Measurements from ENCODE around the gene USE1. TPM values are rescaled to one million over a fixed set of nuclear protein-coding genes. Genes with fewer than 3 reads are reported as not detected.

USE1 gene
- total RNA-seq, 2 donors from 2014 or later = 27.2 to 32.8 TPM

GRCh38 chr19:17192751-17193150, 22.4 kb upstream of the USE1 start:
- no peak for DNase-seq
- H3K4me3 Mint-ChIP-seq = no peak overlapping the region
- H3K36me3 Mint-ChIP-seq (ENCODE audit: insufficient read depth in 2 of 2) = peaks cover 13 to 29% of the 10 kb centered on the region in 2 donors

GRCh38 chr19:17194608-17195007, 20.5 kb upstream of the USE1 start:
- Mint-ChIP-seq H3K36me3 (ENCODE audit: insufficient read depth in 2 of 2) (peaks cover 13 to 33% of the 10 kb centered on the region in 2 donors), H3K4me3 (no peak overlapping the region), H3K9me3 (no peaks in the 10 kb centered on the region), H3K27ac (no peak overlapping the region), H3K4me1 (ENCODE audit: low read depth) (no peaks in the 10 kb centered on the region), H3K27me3 (ENCODE audit: low read depth) (no peaks in the 10 kb centered on the region)
- DNase-seq = no peak
- no peak for ATAC-seq (replicated peaks in 1 of 2)

More at GRCh38 chr19:17192751-17193150, 22.4 kb upstream of the USE1 start:
- no peaks in the 10 kb centered on the region for H3K4me1 Mint-ChIP-seq (ENCODE audit: low read depth)
- H3K9me3 Mint-ChIP-seq = no peaks in the 10 kb centered on the region
- H3K27me3 Mint-ChIP-seq (ENCODE audit: low read depth) = no peaks in the 10 kb centered on the region
- H3K27ac Mint-ChIP-seq = no peak overlapping the region
- no peak for ATAC-seq (replicated peaks in 1 of 2)

GRCh38 chr19:17195106-17195505, 20.1 kb upstream of the USE1 start:
- ATAC-seq (replicated peaks in 1 of 2) (no peak), DNase-seq (no peak)

GRCh38 chr19:17196610-17197009, 18.5 kb upstream of the USE1 start:
- no peak for ATAC-seq (replicated peaks in 1 of 2)
- H3K27me3 Mint-ChIP-seq (ENCODE audit: low read depth) = no peaks in the 10 kb centered on the region
- no peaks in the 10 kb centered on the region for H3K9me3 Mint-ChIP-seq
- H3K4me3 Mint-ChIP-seq = no peak overlapping the region
- no peak for DNase-seq
- H3K27ac Mint-ChIP-seq = no peak overlapping the region
- H3K36me3 Mint-ChIP-seq (ENCODE audit: insufficient read depth in 2 of 2) = peaks cover 13 to 33% of the 10 kb centered on the region in 2 donors
- no peaks in the 10 kb centered on the region for H3K4me1 Mint-ChIP-seq (ENCODE audit: low read depth)

More at GRCh38 chr19:17195106-17195505, 20.1 kb upstream of the USE1 start:
- H3K4me1 Mint-ChIP-seq (ENCODE audit: low read depth) = no peaks in the 10 kb centered on the region
- no peak overlapping the region for H3K4me3 Mint-ChIP-seq
- no peaks in the 10 kb centered on the region for H3K9me3 Mint-ChIP-seq
- peaks cover 14 to 32% of the 10 kb centered on the region in 2 donors for H3K36me3 Mint-ChIP-seq (ENCODE audit: insufficient read depth in 2 of 2)
- H3K27ac Mint-ChIP-seq = no peak overlapping the region
- H3K27me3 Mint-ChIP-seq (ENCODE audit: low read depth) = no peaks in the 10 kb centered on the region

GRCh38 chr19:17197666-17198065, 17.5 kb upstream of the USE1 start:
- peaks cover 18 to 40% of the 10 kb centered on the region in 2 donors for H3K36me3 Mint-ChIP-seq (ENCODE audit: insufficient read depth in 2 of 2)
- no peak overlapping the region for H3K27ac Mint-ChIP-seq
- no peaks in the 10 kb centered on the region for H3K4me1 Mint-ChIP-seq (ENCODE audit: low read depth)
- DNase-seq (no peak), ATAC-seq (replicated peaks in 1 of 2) (no peak)
- no peaks in the 10 kb centered on the region for H3K9me3 Mint-ChIP-seq
- H3K27me3 Mint-ChIP-seq (ENCODE audit: low read depth) = no peaks in the 10 kb centered on the region
- H3K4me3 Mint-ChIP-seq = no peak overlapping the region

GRCh38 chr19:17200408-17201079, 14.6 kb upstream of the USE1 start:
- no peaks in the 10 kb centered on the region for H3K9me3 Mint-ChIP-seq
- no peak overlapping the region for H3K4me3 Mint-ChIP-seq
- no peak for ATAC-seq (replicated peaks in 1 of 2)
- DNase-seq = no peak
- no peaks in the 10 kb centered on the region for H3K4me1 Mint-ChIP-seq (ENCODE audit: low read depth)
- no peak overlapping the region for H3K27ac Mint-ChIP-seq
- peaks cover 14 to 32% of the 10 kb centered on the region in 2 donors for H3K36me3 Mint-ChIP-seq (ENCODE audit: insufficient read depth in 2 of 2)
- no peaks in the 10 kb centered on the region for H3K27me3 Mint-ChIP-seq (ENCODE audit: low read depth)

- Mint-ChIP-seq H3K27ac (no peak overlapping the region), H3K27me3 (ENCODE audit: low read depth) (no peaks in the 10 kb centered on the region), H3K4me1 (ENCODE audit: low read depth) (no peaks in the 10 kb centered on the region), H3K9me3 (no peaks in the 10 kb centered on the region), H3K4me3 (no peak overlapping the region), H3K36me3 (ENCODE audit: insufficient read depth in 2 of 2) (peaks cover 7 to 27% of the 10 kb centered on the region in 2 donors)
- peak; percentile 36 to 60 for ATAC-seq (replicated peaks in 1 of 2)
- DNase-seq = peak; percentile 37 to 38
Observed at GRCh38 chr19:17202249-17202648, 12.9 kb upstream of the USE1 start.

- H3K27ac Mint-ChIP-seq = no peak overlapping the region
- H3K4me3 Mint-ChIP-seq = no peak overlapping the region
Observed at GRCh38 chr19:17202713-17203112, 12.4 kb upstream of the USE1 start.

GRCh38 chr19:17205237-17206140, 9.7 kb upstream of the USE1 start:
- Mint-ChIP-seq H3K27me3 (ENCODE audit: low read depth) (no peaks in the 10 kb centered on the region), H3K27ac (peak overlapping the region; percentile 24), H3K9me3 (no peaks in the 10 kb centered on the region), H3K4me3 (no peak overlapping the region), H3K36me3 (ENCODE audit: insufficient read depth in 2 of 2) (peaks cover 6 to 27% of the 10 kb centered on the region in 2 donors), H3K4me1 (ENCODE audit: low read depth) (peaks cover 8% of the 10 kb centered on the region)
- peak; percentile 54 to 56 for DNase-seq
- ATAC-seq (replicated peaks in 1 of 2) = peak; percentile 43 to 49

More at GRCh38 chr19:17202713-17203112, 12.4 kb upstream of the USE1 start:
- H3K36me3 Mint-ChIP-seq (ENCODE audit: insufficient read depth in 2 of 2) = peaks cover 7 to 25% of the 10 kb centered on the region in 2 donors
- no peaks in the 10 kb centered on the region for H3K27me3 Mint-ChIP-seq (ENCODE audit: low read depth)
- ATAC-seq (replicated peaks in 1 of 2) = no peak
- H3K4me1 Mint-ChIP-seq (ENCODE audit: low read depth) = no peaks in the 10 kb centered on the region
- H3K9me3 Mint-ChIP-seq = no peaks in the 10 kb centered on the region
- no peak for DNase-seq

- DNase-seq = no peak
- H3K9me3 Mint-ChIP-seq = no peaks in the 10 kb centered on the region
- H3K27ac Mint-ChIP-seq = no peak overlapping the region
- no peak for ATAC-seq (replicated peaks in 1 of 2)
- H3K4me1 Mint-ChIP-seq (ENCODE audit: low read depth) = peaks cover 8% of the 10 kb centered on the region
- H3K27me3 Mint-ChIP-seq (ENCODE audit: low read depth) = no peaks in the 10 kb centered on the region
- H3K36me3 Mint-ChIP-seq (ENCODE audit: insufficient read depth in 2 of 2) = peaks cover 5 to 16% of the 10 kb centered on the region in 2 donors
- no peak overlapping the region for H3K4me3 Mint-ChIP-seq
Observed at GRCh38 chr19:17206736-17207581, 8.2 kb upstream of the USE1 start.

GRCh38 chr19:17209126-17210036, 5.8 kb upstream of the USE1 start:
- Mint-ChIP-seq H3K4me1 (ENCODE audit: low read depth) (peaks cover 12% of the 10 kb centered on the region), H3K27me3 (ENCODE audit: low read depth) (no peaks in the 10 kb centered on the region), H3K9me3 (no peaks in the 10 kb centered on the region), H3K36me3 (ENCODE audit: insufficient read depth in 2 of 2) (peaks cover 0 to 12% of the 10 kb centered on the region in 2 donors), H3K4me3 (no peak overlapping the region), H3K27ac (peak overlapping the region; percentile 12)
- peak; percentile 53 to 54 for ATAC-seq (replicated peaks in 1 of 2)
- peak; percentile 54 to 60 for DNase-seq

- ATAC-seq (replicated peaks in 1 of 2) (no peak), DNase-seq (no peak)
- Mint-ChIP-seq H3K27me3 (ENCODE audit: low read depth) (no peaks in the 10 kb centered on the region), H3K4me3 (no peak overlapping the region), H3K9me3 (no peaks in the 10 kb centered on the region), H3K4me1 (ENCODE audit: low read depth) (peaks cover 19% of the 10 kb centered on the region), H3K36me3 (ENCODE audit: insufficient read depth in 2 of 2) (peaks cover 0 to 11% of the 10 kb centered on the region in 2 donors), H3K27ac (no peak overlapping the region)
Observed at GRCh38 chr19:17210296-17210695, 4.9 kb upstream of the USE1 start.
